WERI-Rb-1 (cell line): ENCODE data around the gene SMTNL1.

Experiments used
- DNase-seq: peaks from one replicate; pipeline ENCODE4 v3.0.0-alpha.2; 2020
- H3K27ac ChIP-seq: fragments of 250-450 bp; sonication (Bioruptor Pico); 2 replicates; pipeline ENCODE4 v1.5.1; 2020; ENCODE audit warnings: mild to moderate bottlenecking, moderate library complexity
- H3K27me3 ChIP-seq: fragments of 250-450 bp; sonication (Bioruptor Pico); 2 replicates; pipeline ENCODE4 v1.5.1; 2021; ENCODE audit warnings: mild to moderate bottlenecking, low read depth, moderate library complexity; ENCODE audit not compliant: insufficient read depth, severe bottlenecking
- H3K36me3 ChIP-seq: fragments of 250-450 bp; sonication (Bioruptor Pico); 2 replicates; pipeline ENCODE4 v1.5.1; 2020; ENCODE audit warnings: mild to moderate bottlenecking, moderate library complexity
- H3K4me3 ChIP-seq: 2 replicates; pipeline ENCODE4 v1.5.1; 2011; ENCODE audit warnings: low read depth, mild to moderate bottlenecking, control low read depth, low read length
- H3K9me3 ChIP-seq: fragments of 250-450 bp; sonication (Bioruptor Pico); 2 replicates; pipeline ENCODE4 v1.5.1; 2021; ENCODE audit warnings: mild to moderate bottlenecking, moderate library complexity; ENCODE audit not compliant: severe bottlenecking
- CTCF ChIP-seq: IDR thresholded peaks from 2 replicates; pipeline ENCODE4 v1.5.1; 2011; ENCODE audit warnings: low read depth, mild to moderate bottlenecking, control low read depth, inconsistent platforms, low read length

The SMTNL1 gene

GRCh38 chr11:57544566-57544965 is 7.2 kb downstream of the SMTNL1 start:
- H3K27me3 ChIP-seq: peaks cover 2% of the 10 kb centered on the region
- no peak for TF ChIP-seq CTCF
- no peaks in the 10 kb centered on the region for H3K36me3 ChIP-seq
- no peaks in the 10 kb centered on the region for H3K9me3 ChIP-seq
- peak overlapping the region; percentile 53 for H3K27ac ChIP-seq
- H3K4me3 ChIP-seq: no peak overlapping the region
- peak; percentile 80 for DNase-seq

- Histone ChIP-seq H3K27ac (no peak overlapping the region), H3K36me3 (no peaks in the 10 kb centered on the region), H3K9me3 (no peaks in the 10 kb centered on the region), H3K27me3 (peaks cover 2% of the 10 kb centered on the region), H3K4me3 (no peak overlapping the region)
- TF ChIP-seq CTCF: no peak
- DNase-seq: no peak
Observed at GRCh38 chr11:57545883-57546282, 8.5 kb downstream of the SMTNL1 start.

GRCh38 chr11:57546451-57546850 is 9.1 kb downstream of the SMTNL1 start:
- DNase-seq: no peak

GRCh38 chr11:57546869-57547475 is 9.6 kb downstream of the SMTNL1 start:
- no peaks in the 10 kb centered on the region for H3K36me3 ChIP-seq
- peak; percentile 53 for DNase-seq
- TF ChIP-seq CTCF: peak; percentile 41; the same call in 1 of the 2 replicates
- no peaks in the 10 kb centered on the region for H3K9me3 ChIP-seq
- no peak overlapping the region for H3K4me3 ChIP-seq
- peaks cover 2% of the 10 kb centered on the region for H3K27me3 ChIP-seq
- no peak overlapping the region for H3K27ac ChIP-seq

More at GRCh38 chr11:57546451-57546850, 9.1 kb downstream of the SMTNL1 start:
- peaks cover 2% of the 10 kb centered on the region for H3K27me3 ChIP-seq
- no peak overlapping the region for H3K4me3 ChIP-seq
- no peaks in the 10 kb centered on the region for H3K9me3 ChIP-seq
- no peaks in the 10 kb centered on the region for H3K36me3 ChIP-seq
- TF ChIP-seq CTCF: no peak
- H3K27ac ChIP-seq: no peak overlapping the region

GRCh38 chr11:57547854-57548377 is 10.5 kb downstream of the SMTNL1 start:
- H3K4me3 ChIP-seq: no peak overlapping the region
- no peaks in the 10 kb centered on the region for H3K36me3 ChIP-seq
- H3K27me3 ChIP-seq: peaks cover 2% of the 10 kb centered on the region
- H3K27ac ChIP-seq: no peak overlapping the region
- H3K9me3 ChIP-seq: no peaks in the 10 kb centered on the region
- DNase-seq: no peak
- TF ChIP-seq CTCF: no peak

GRCh38 chr11:57549983-57550382 is 12.6 kb downstream of the SMTNL1 start:
- H3K36me3 ChIP-seq: no peaks in the 10 kb centered on the region
- DNase-seq: no peak
- no peaks in the 10 kb centered on the region for H3K27me3 ChIP-seq

More at GRCh38 chr11:57549983-57550382, 12.6 kb downstream of the SMTNL1 start:
- H3K27ac ChIP-seq: no peak overlapping the region
- H3K9me3 ChIP-seq: no peaks in the 10 kb centered on the region
- no peak overlapping the region for H3K4me3 ChIP-seq
- no peak for TF ChIP-seq CTCF
